HepG2 (cell line): ENCODE measurements around the gene NEK9. TPM values are rescaled to one million over a fixed set of nuclear protein-coding genes. Genes with fewer than 3 reads are reported as not detected.
A peak's percentile ranks its signal among the peaks of the same experiment; 100 is the strongest.

ENCODE experiments used
- ATF7-NPFF ChIP-seq: sonication (generic); formaldehyde crosslinking; IDR thresholded peaks from 2 replicates; pipeline ENCODE4 v1.8.1; 2023; ENCODE audit warnings: mild to moderate bottlenecking, low read depth, missing genetic modification reagents, moderate library complexity
- ELF1 ChIP-seq: sonication (generic); formaldehyde crosslinking; IDR thresholded peaks from 2 replicates; pipeline ENCODE4 v1.4.0; 2020; ENCODE audit warnings: missing genetic modification reagents
- FIP1L1 ChIP-seq: fragments of 200-400 bp; formaldehyde crosslinking; IDR thresholded peaks from 2 replicates; pipeline ENCODE4 v1.6.1; 2018; ENCODE audit warnings: low read depth, mild to moderate bottlenecking, low read length, moderate library complexity, borderline replicate concordance; ENCODE audit not compliant: insufficient read depth
- HOXD1 ChIP-seq: sonication (generic); formaldehyde crosslinking; IDR thresholded peaks from 2 replicates; pipeline ENCODE4 v1.5.0; 2020; ENCODE audit warnings: missing genetic modification reagents
- MXD1 ChIP-seq: sonication (generic); formaldehyde crosslinking; IDR thresholded peaks from 2 replicates; pipeline ENCODE4 v1.4.0; 2020; ENCODE audit warnings: mild to moderate bottlenecking, missing genetic modification reagents
- MZF1 ChIP-seq: sonication (generic); formaldehyde crosslinking; IDR thresholded peaks from 2 replicates; pipeline ENCODE4 v1.8.1; 2023; ENCODE audit warnings: mild to moderate bottlenecking, missing genetic modification reagents, borderline replicate concordance
- RFX5 ChIP-seq: IDR thresholded peaks from 2 replicates; pipeline ENCODE4 v1.6.1; 2011; ENCODE audit warnings: low read depth, low read length, improper control_type of control experiment
- SIX1 ChIP-seq: sonication (generic); formaldehyde crosslinking; IDR thresholded peaks from 2 replicates; pipeline ENCODE4 v1.4.0; 2020; ENCODE audit warnings: missing genetic modification reagents, borderline replicate concordance
- ZBTB7B ChIP-seq: sonication (generic); formaldehyde crosslinking; IDR thresholded peaks from 2 replicates; pipeline ENCODE4 v1.4.0; 2020; ENCODE audit warnings: missing genetic modification reagents
- ZNF281 ChIP-seq: sonication (generic); formaldehyde crosslinking; IDR thresholded peaks from 2 replicates; pipeline ENCODE4 v1.4.0; 2020; ENCODE audit warnings: missing genetic modification reagents, borderline replicate concordance
- ZNF318 ChIP-seq: sonication (generic); formaldehyde crosslinking; IDR thresholded peaks from 2 replicates; pipeline ENCODE4 v1.4.0; 2020; ENCODE audit warnings: mild to moderate bottlenecking, missing genetic modification reagents
- ZNF543 ChIP-seq: sonication (generic); formaldehyde crosslinking; IDR thresholded peaks from 2 replicates; pipeline ENCODE4 v1.4.0; 2020; ENCODE audit warnings: mild to moderate bottlenecking, missing genetic modification reagents
- ZNF619 ChIP-seq: sonication (generic); formaldehyde crosslinking; IDR thresholded peaks from 2 replicates; pipeline ENCODE4 v1.4.0; 2020; ENCODE audit warnings: mild to moderate bottlenecking, missing genetic modification reagents
- polyA plus RNA-seq, 8 experiments: library from polyadenylated mRNA; depleted of rRNA in 3 of 8; stranded (reverse) in 7 of 8; unstranded in 1 of 8; fragments of >200 nt; fragmentation: Illumina TruSeq in 4 of 8; extraction: Trizol in 4 of 8; gene quantifications; 2 replicates each; pipeline versions ENCODE4 v1.2.1 to v1.2.3, GENCODE V29; 2011 to 2016; ENCODE audit warnings: low read depth in 4 of 8, missing spikeins in 1 of 8, mixed read lengths in 1 of 8; ENCODE audit not compliant: insufficient read depth in 1 of 8
- total RNA-seq, 5 experiments: library from RNA; depleted of rRNA; stranded (reverse); fragments of >200 nt; fragmentation: Illumina TruSeq; extraction: Trizol; gene quantifications; 2 replicates each; pipeline ENCODE4 v1.2.3, GENCODE V29; 2016; ENCODE audit warnings: low read depth in 1 of 5
- TF ChIP-seq, protein P1 (sequence below): sonication (generic); formaldehyde crosslinking; IDR thresholded peaks from 2 replicates; pipeline ENCODE4 v1.9.0; 2021; ENCODE audit warnings: missing genetic modification reagents, borderline replicate concordance

Gene NEK9
- total and polyA plus RNA-seq, 2 of the 13 experiments (the other 11 are each of a cell fraction or from before 2014, with no cell fraction given), result 16.5 to 27.3 TPM

DNA sequence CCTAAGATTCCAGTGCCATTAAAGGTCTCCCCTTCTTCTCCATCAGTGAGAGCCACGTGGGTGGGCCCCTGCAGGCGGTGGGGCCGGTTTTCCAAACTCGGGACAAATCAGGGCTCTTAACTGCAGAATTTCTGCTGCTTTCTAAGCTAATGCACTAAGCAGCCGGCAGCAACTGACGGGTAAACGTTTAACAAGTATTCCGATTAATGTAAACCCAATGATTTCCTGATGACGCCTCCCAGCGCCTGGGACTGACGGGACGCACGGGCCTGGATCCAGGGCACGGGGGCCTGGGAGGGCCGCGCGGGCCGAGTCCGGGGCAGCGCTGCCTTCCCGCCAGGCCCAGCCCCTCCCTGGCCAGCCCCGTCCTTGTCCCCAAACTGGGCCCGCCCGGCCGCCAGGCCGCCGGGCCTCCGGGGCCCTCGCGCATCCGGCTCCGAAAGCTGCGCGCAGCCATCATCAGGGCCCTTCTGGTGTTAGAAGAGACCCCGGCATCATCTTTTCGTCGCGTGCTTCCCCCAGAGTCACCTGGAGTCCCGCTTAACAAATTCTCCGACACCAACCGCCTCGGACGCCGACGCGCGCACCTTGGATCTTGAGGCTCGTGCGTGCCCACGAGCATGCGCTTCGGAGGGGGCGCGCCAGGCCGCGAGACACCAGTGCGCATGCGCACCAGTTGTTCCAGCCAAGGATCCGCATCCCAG, 75.8 kb downstream of the NEK9 start, which contains the start of gene MLH3 (continued):
- TF ChIP-seq ZBTB7B (CRISPR knock-in tag) (0 out of 2 replicates have a peak, but pooled peaks have one; percentile 24), RFX5 (no peak), ZNF619 (no peak), ZNF318 (CRISPR knock-in tag) (no peak), ZNF281 (0 out of 2 replicates have a peak, but pooled peaks have one; percentile 9), ELF1 (CRISPR knock-in tag) (no peak), ATF7-NPFF (CRISPR knock-in tag) (peak; percentile 89; the same call in 1 of the 2 replicates), SIX1 (no peak), MXD1 (CRISPR knock-in tag) (peak; percentile 77), MZF1 (CRISPR knock-in tag) (no peak), FIP1L1 (no peak), HOXD1 (CRISPR knock-in tag) (0 out of 2 replicates have a peak, but pooled peaks have one; percentile 67), ZNF543 (CRISPR knock-in tag) (peak; percentile 29; the same call in 1 of the 2 replicates)
- TF ChIP-seq, protein P1, sequence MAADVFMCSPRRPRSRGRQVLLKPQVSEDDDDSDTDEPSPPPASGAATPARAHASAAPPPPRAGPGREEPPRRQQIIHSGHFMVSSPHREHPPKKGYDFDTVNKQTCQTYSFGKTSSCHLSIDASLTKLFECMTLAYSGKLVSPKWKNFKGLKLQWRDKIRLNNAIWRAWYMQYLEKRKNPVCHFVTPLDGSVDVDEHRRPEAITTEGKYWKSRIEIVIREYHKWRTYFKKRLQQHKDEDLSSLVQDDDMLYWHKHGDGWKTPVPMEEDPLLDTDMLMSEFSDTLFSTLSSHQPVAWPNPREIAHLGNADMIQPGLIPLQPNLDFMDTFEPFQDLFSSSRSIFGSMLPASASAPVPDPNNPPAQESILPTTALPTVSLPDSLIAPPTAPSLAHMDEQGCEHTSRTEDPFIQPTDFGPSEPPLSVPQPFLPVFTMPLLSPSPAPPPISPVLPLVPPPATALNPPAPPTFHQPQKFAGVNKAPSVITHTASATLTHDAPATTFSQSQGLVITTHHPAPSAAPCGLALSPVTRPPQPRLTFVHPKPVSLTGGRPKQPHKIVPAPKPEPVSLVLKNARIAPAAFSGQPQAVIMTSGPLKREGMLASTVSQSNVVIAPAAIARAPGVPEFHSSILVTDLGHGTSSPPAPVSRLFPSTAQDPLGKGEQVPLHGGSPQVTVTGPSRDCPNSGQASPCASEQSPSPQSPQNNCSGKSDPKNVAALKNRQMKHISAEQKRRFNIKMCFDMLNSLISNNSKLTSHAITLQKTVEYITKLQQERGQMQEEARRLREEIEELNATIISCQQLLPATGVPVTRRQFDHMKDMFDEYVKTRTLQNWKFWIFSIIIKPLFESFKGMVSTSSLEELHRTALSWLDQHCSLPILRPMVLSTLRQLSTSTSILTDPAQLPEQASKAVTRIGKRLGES, result no peak
